Measurements from ENCODE around the gene PSD2. TPM values are rescaled to one million over a fixed set of nuclear protein-coding genes. Genes with fewer than 3 reads are reported as not detected.
A peak's percentile ranks its signal among the peaks of the same experiment; 100 is the strongest.

PSD2 gene
- total and polyA plus RNA-seq, 2 of the 13 experiments (the other 11 are each of a cell fraction or from before 2014, with no cell fraction given): 0.07 TPM; not detected in 1

DNA sequence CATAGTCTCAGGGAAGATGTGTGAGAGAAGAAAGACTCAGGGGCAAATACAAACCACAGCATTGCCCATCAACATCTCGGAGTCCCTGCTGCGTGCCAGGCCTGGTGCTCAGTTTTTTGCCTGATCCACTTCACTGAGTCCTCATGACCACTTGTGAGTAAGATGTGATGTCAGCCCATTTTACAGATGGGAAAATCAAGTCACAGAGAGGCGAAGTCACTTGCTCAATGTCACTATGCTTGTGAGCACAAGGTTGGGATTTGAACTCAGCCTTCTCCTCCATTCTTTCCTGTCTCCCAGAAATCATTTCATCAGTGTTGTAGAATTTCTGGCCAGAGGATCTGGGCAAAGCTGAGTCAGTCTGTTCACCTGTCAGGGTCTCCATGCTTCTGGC is 34.6 kb upstream of the PSD2 start:
- intact Hi-C loops (cut with micrococcal nuclease; ENCODE audit: unreplicated experiment): no loop called here
- WGBS (ENCODE audit: low lambda C conversion rate): 88% methylated on average over 3 of the region's 3 CpGs
- Histone ChIP-seq H3K27ac (ENCODE audit: extremely low read length, insufficient read depth, low read length) (no peak overlapping the region), H3K9ac (ENCODE audit: insufficient read depth, low read depth, low read length) (no peak overlapping the region), H3K4me3 (replicated peaks in 1 of 3; ENCODE audit: insufficient read depth in 1 of 3, low read depth in 2 of 3, low read length in 3 of 3) (no peak overlapping the region), H3K4me2 (ENCODE audit: low read depth, low read length) (no peak overlapping the region), H3K4me1 (ENCODE audit: insufficient read depth, low read length) (peaks cover 85% of the 10 kb centered on the region), H4K20me1 (ENCODE audit: insufficient read depth, low read length) (no peaks in the 10 kb centered on the region), H3K79me2 (ENCODE audit: insufficient read depth, low read length) (no peaks in the 10 kb centered on the region), H3K36me3 (replicated peaks in 1 of 2; ENCODE audit: control insufficient read depth in 1 of 2, insufficient read depth in 2 of 2, low read length in 2 of 2) (no peaks in the 10 kb centered on the region), H2AFZ (ENCODE audit: low read length) (no peak overlapping the region), H3K27me3 (ENCODE audit: control insufficient read depth in 1 of 2, insufficient read depth in 2 of 2, low read length in 2 of 2) (peaks cover 0 to 13% of the 10 kb centered on the region in 2 experiments; a peak in 4 of 5 replicates), H3K9me3 (ENCODE audit: low read length) (no peaks in the 10 kb centered on the region)
- ATAC-seq (no peak), DNase-seq (ENCODE audit: low spot score) (no peak), FAIRE-seq (no peak)
- ChIA-PET CTCF (ENCODE audit: low intra/inter-chr PET ratio, low total read pairs) (no interaction called here), POLR2A (no interaction called here)
- peak; percentile 45; the same call in 1 of the 2 replicates for TF ChIP-seq ZMYM3 (CRISPR knock-in tag; IDR thresholded peaks at IDR 0.05)
- TF ChIP-seq ZNF629 (CRISPR knock-in tag; conservative IDR thresholded peaks at IDR 0.05): peak; percentile 94
- no peak for TF ChIP-seq ZNF414 (CRISPR knock-in tag; IDR thresholded peaks at IDR 0.05)
- BruUV-seq (replicated peaks): no TSS peak
- in situ Hi-C loops (cut with HindIII; ENCODE audit: extremely low pct_ligation_motif_present, low pct_unique_long_range_greater_than_20kb): loop anchor here (5.0 kb wide), 1 partner anchor 114 kb away; the partner anchor contains the start of gene CXXC5

- BruUV-seq (replicated peaks): no TSS peak
- H3K4me2 ChIP-seq (ENCODE audit: low read depth, low read length): no peak overlapping the region
- no peak for ATAC-seq
- no peaks in the 10 kb centered on the region for H4K20me1 ChIP-seq (ENCODE audit: insufficient read depth, low read length)
- peaks cover 0 to 13% of the 10 kb centered on the region in 2 experiments; a peak in 4 of 5 replicates for H3K27me3 ChIP-seq (ENCODE audit: control insufficient read depth in 1 of 2, insufficient read depth in 2 of 2, low read length in 2 of 2)
- POLR2A ChIA-PET: no interaction called here
- in situ Hi-C loops (cut with HindIII; ENCODE audit: extremely low pct_ligation_motif_present, low pct_unique_long_range_greater_than_20kb): loop anchor here (5.0 kb wide), 1 partner anchor 114 kb away; the partner anchor contains the start of gene CXXC5
- no peak for FAIRE-seq
- no peaks in the 10 kb centered on the region for H3K79me2 ChIP-seq (ENCODE audit: insufficient read depth, low read length)
- 35% methylated on average over 4 of the region's 4 CpGs for WGBS (ENCODE audit: low lambda C conversion rate)
- TF ChIP-seq SYNCRIP (IDR thresholded peaks at IDR 0.05; ENCODE audit: insufficient read depth, low read depth, low read length) (no peak), ZMYM3 (CRISPR knock-in tag; IDR thresholded peaks at IDR 0.05) (peak; percentile 14; the same call in 1 of the 2 replicates)
- no peaks in the 10 kb centered on the region for H3K9me3 ChIP-seq (ENCODE audit: low read length)
- no peak overlapping the region for H3K27ac ChIP-seq (ENCODE audit: extremely low read length, insufficient read depth, low read length)
- intact Hi-C loops (cut with micrococcal nuclease; ENCODE audit: unreplicated experiment): no loop called here
- H3K4me3 ChIP-seq (replicated peaks in 1 of 3; ENCODE audit: insufficient read depth in 1 of 3, low read depth in 2 of 3, low read length in 3 of 3): no peak overlapping the region
- no peak overlapping the region for H2AFZ ChIP-seq (ENCODE audit: low read length)
- H3K4me1 ChIP-seq (ENCODE audit: insufficient read depth, low read length): peaks cover 85% of the 10 kb centered on the region
- no peak for DNase-seq (ENCODE audit: low spot score)
- H3K36me3 ChIP-seq (replicated peaks in 1 of 2; ENCODE audit: control insufficient read depth in 1 of 2, insufficient read depth in 2 of 2, low read length in 2 of 2): no peaks in the 10 kb centered on the region
- H3K9ac ChIP-seq (ENCODE audit: insufficient read depth, low read depth, low read length): no peak overlapping the region
- CTCF ChIA-PET (ENCODE audit: low intra/inter-chr PET ratio, low total read pairs): no interaction called here
Measured at GRCh38 chr5:139761501-139761900, 34.1 kb upstream of the PSD2 start.

All from HepG2 (cell line).